Adipocyte (in vitro differentiated cells): Measurements from ENCODE around the gene ATP8B4.
"Not testable (repeated sequence)": the region's sequence is repeated elsewhere in the genome, so short reads cannot be mapped to it uniquely, and the experiment has no call there.

Source experiments
- DNase-seq: peaks from one replicate; pipeline ENCODE4 v3.0.0-alpha.2; 2015; ENCODE audit warnings: low read depth
- H3K27me3 ChIP-seq: replicated peaks from 2 replicates; pipeline ENCODE4 v1.7.0; 2013; ENCODE audit warnings: mild to moderate bottlenecking, low read length, moderate library complexity; ENCODE audit not compliant: control insufficient read depth, insufficient read depth
- H3K36me3 ChIP-seq: 2 replicates; pipeline ENCODE4 v1.7.0; 2013; ENCODE audit warnings: low read length, mild to moderate bottlenecking, moderate library complexity; ENCODE audit not compliant: control insufficient read depth, insufficient read depth, severe bottlenecking
- H3K4me1 ChIP-seq: 2 replicates; pipeline ENCODE4 v1.7.0; 2013; ENCODE audit warnings: mild to moderate bottlenecking, low read length, moderate library complexity; ENCODE audit not compliant: control insufficient read depth, insufficient read depth
- H3K4me3 ChIP-seq: 2 replicates; pipeline ENCODE4 v1.7.0; 2013; ENCODE audit warnings: mild to moderate bottlenecking, low read length, moderate library complexity
- H3K9ac ChIP-seq: 2 replicates; pipeline ENCODE4 v1.7.0; 2013; ENCODE audit warnings: mild to moderate bottlenecking, low read length, moderate library complexity
- H3K9me3 ChIP-seq: 2 replicates; pipeline ENCODE4 v1.7.0; 2013; ENCODE audit warnings: mild to moderate bottlenecking, low read length, moderate library complexity; ENCODE audit not compliant: control insufficient read depth

The ATP8B4 gene

DNA sequence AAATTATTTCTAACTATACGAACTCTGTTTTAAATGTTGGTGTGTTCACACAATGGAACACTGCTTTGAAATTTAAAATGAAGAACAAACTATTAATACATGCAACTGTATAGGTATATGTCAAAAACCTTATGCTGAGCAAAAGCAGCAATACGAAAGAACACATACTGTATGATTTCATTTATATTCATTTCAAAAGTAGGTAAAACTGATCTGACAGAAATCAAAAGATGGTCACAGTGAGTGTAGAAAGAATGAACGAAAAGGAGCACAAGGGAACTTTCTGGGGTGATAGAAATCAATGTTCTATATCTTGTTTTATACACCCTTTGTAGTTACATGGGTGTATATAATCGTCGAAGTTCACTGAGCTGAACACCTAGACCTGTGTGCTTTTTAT, 12.6 kb downstream of the ATP8B4 start:
- no peak overlapping the region for H3K9ac ChIP-seq
- H3K4me1 ChIP-seq: peaks cover 10% of the 10 kb centered on the region
- H3K36me3 ChIP-seq: no peaks in the 10 kb centered on the region
- H3K27me3 ChIP-seq: no peaks in the 10 kb centered on the region
- DNase-seq: no peak
- no peaks in the 10 kb centered on the region for H3K9me3 ChIP-seq
- H3K4me3 ChIP-seq: no peak overlapping the region

DNA sequence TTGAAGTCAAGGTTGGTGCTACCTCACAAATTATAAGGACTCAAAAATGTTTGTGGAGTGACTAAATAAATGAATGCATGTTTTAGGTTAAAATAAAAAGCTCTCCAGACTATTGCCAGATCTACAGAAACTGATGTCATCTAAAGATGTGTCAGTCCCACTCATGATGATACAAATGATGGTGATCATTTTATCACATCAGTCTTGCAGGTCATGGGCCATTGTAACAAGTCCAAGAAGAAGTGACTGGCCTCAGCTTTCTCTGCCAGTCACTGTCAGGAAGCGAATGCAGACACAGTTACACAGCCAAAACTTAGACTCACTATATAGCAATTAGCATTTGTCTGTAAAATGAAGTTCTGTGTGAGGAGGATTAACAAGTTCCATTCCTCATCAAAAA, 18.5 kb downstream of the ATP8B4 start:
- H3K9ac ChIP-seq: no peak overlapping the region
- no peaks in the 10 kb centered on the region for H3K27me3 ChIP-seq
- H3K4me1 ChIP-seq: peaks cover 11% of the 10 kb centered on the region
- H3K9me3 ChIP-seq: no peaks in the 10 kb centered on the region
- H3K36me3 ChIP-seq: no peaks in the 10 kb centered on the region
- DNase-seq: no peak
- no peak overlapping the region for H3K4me3 ChIP-seq

DNA sequence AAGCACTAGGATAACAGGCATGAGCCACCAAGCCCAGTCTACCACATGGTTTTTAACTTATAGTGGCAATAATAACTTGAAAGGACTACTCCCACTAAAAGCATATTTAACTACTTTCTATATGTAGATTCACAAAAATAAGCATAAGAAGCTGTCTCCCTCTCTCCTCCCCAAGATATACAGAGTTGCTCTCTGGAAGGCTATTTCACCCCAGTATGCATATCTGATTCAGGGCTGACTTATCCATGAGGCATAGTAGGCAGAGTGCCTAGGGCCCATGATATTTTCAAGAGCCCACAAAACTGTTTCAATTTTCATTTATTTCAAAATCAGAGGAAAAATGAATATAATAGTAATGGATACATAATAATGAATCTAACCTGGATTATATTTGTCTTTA, 20.5 kb downstream of the ATP8B4 start:
- H3K4me1 ChIP-seq: peaks cover 11% of the 10 kb centered on the region
- no peaks in the 10 kb centered on the region for H3K9me3 ChIP-seq
- no peak overlapping the region for H3K4me3 ChIP-seq
- H3K36me3 ChIP-seq: no peaks in the 10 kb centered on the region
- no peak for DNase-seq
- H3K27me3 ChIP-seq: no peaks in the 10 kb centered on the region
- H3K9ac ChIP-seq: no peak overlapping the region

DNA sequence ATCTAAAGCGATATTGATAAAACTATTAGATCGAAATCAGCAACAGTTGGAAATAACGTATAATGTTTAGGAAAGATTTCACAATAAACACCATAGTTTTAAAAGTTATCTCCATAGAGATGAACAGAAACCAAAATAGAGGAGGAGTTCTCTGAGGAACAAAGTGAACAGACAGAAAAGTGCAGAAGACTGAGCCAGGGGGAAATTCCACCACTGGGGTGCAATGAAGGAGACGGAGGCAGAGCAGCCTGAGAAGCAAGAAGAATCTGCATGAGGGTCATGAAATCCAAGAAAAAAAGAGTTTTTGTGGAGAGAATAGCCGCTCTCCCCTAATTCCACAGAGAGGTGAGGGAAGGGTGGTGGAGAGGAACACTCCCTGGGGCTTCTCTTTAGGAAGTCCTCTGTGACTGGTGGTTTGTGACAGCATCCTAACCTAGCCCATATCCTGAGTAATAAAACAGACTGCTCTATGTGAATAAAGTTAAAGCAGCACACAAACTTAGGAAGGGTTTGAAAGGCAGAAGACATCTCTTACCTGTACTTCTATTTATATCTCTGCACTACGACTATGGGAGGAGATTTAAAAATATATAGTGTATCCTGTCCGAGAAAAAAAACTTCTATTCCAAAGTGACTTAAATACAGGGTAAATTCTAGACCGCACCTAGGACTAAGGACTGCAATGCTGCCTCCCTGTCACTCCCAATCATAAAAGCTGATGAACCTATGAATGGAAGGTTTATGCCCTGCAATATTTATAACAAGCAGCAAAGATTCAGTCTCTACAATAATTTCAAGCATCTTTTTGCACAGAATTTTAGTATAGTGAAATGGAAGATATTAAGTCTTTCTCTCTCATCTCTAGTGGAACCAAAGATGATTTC, 22.9 kb downstream of the ATP8B4 start:
- no peaks in the 10 kb centered on the region for H3K27me3 ChIP-seq
- H3K4me3 ChIP-seq: no peak overlapping the region
- H3K4me1 ChIP-seq: peaks cover 11% of the 10 kb centered on the region
- no peak overlapping the region for H3K9ac ChIP-seq
- DNase-seq: no peak
- no peaks in the 10 kb centered on the region for H3K9me3 ChIP-seq
- no peaks in the 10 kb centered on the region for H3K36me3 ChIP-seq

DNA sequence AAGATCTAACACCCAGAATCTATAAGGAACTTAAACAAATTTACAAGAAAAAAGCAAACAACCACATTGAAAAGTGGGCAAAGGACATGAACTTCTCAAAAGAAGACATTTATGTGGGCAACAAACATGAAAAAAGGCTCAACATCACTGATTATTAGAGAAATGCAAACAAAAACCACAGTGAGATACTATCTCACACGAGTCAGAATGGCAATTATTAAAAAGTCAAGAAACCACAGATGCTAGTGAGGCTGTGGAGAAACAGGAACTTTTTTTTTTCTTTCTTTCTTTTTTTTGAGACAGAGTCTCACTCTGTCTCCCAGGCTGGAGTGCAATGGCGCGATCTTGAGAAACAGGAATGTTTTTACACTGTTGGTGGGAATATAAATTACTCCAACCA, 29.6 kb downstream of the ATP8B4 start:
- H3K9ac ChIP-seq: not testable (repeated sequence)

DNA sequence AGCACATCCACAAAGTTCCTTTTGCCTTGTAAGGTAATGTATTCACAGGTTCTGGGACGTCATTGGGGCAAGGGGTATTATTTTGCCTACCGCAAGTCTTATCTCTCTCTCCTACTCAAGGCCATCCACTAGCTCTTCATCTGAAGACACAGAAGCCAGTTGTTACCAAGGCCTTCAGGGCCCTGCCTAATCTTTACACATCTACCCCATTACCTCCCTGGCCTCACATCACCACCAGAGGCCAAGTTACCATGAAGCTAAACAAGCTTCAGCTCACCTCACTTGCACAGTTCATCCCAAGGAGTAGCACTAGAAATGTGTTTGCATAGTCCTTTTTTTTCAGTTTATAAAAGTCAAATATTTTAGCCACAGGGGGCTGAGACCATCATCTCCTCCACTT, 34.1 kb downstream of the ATP8B4 start:
- no peaks in the 10 kb centered on the region for H3K36me3 ChIP-seq
- no peaks in the 10 kb centered on the region for H3K9me3 ChIP-seq
- no peak overlapping the region for H3K4me3 ChIP-seq
- no peak overlapping the region for H3K9ac ChIP-seq
- H3K27me3 ChIP-seq: no peaks in the 10 kb centered on the region
- no peak for DNase-seq
- H3K4me1 ChIP-seq: peaks cover 4% of the 10 kb centered on the region

More for the DNA sequence above, 29.6 kb downstream of the ATP8B4 start:
- not testable (repeated sequence) for DNase-seq, H3K4me3 ChIP-seq, H3K9me3 ChIP-seq, H3K36me3 ChIP-seq, H3K4me1 ChIP-seq, H3K27me3 ChIP-seq

DNA sequence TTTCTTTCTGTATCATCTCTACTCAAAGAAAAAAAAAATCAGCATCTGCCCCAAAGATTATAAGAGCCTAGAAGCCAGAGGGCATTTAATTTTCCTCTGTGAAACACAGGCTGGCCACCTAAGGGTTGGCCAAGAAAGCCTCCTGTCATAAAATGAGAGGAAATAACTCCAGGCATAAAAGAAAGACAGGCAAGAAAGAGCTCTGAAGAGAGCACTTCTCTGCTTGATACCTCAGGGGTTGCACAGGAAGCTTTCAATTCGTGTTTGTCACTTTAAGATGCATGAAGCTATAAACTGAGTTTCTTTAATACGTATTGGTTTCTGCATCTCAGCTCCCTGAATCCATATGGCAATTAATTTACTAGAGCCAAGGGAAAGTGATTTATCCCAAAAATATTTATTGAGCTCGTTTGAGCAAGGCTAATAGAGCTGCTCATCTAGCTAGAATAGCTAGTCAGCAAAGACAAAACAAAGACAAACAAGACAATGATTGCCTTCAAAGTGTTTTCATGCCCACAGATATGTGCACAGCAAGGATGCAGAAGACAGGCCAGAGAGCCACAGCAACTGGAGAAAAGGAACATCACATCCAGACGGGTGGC, 35.5 kb downstream of the ATP8B4 start:
- Histone ChIP-seq H3K27me3 (no peaks in the 10 kb centered on the region), H3K4me1 (peaks cover 4% of the 10 kb centered on the region), H3K4me3 (no peak overlapping the region), H3K36me3 (no peaks in the 10 kb centered on the region), H3K9ac (no peak overlapping the region), H3K9me3 (no peaks in the 10 kb centered on the region)
- DNase-seq: no peak

DNA sequence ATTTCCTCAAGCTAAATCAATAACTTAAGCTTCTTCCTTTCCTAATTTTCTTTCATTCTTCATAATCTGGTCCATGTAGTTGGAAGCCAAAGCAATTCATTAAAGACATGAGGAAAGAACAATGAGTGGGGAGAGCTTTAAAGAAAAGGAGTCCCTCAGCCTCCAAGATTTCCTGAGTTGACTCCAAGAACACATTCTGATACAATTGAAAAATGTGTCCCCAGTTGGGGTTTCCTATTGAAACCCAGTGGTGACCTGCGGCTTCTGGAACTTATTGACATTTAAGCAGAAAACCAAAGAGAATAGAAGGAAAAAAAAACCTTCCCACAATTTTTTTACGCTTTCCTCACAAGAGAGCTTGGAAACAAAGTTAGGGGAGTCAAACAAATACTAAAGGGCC, 37.0 kb downstream of the ATP8B4 start:
- Histone ChIP-seq H3K9me3 (no peaks in the 10 kb centered on the region), H3K36me3 (no peaks in the 10 kb centered on the region), H3K27me3 (no peaks in the 10 kb centered on the region), H3K4me3 (no peak overlapping the region), H3K9ac (no peak overlapping the region), H3K4me1 (peaks cover 9% of the 10 kb centered on the region)
- no peak for DNase-seq

DNA sequence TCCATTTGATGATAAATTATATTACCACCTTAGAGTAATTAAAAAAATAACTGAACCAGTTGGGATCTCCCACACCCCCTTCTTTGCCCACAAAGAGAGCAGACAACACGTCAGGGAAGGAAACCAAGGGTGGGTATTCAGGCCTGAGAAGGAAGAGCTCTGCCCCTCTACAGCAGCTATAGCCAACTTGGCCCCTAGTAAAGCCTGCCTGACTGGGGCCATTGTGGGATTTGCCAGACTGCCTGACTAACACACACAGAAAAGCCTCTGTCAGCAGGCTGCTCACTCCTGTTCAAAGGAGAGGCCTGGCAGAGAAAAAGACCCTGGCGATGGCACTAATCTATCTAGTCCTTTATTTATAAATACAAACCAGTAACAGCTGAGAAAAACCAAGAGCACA, 41.4 kb downstream of the ATP8B4 start:
- H3K4me3 ChIP-seq: no peak overlapping the region
- no peak overlapping the region for H3K9ac ChIP-seq
- peaks cover 4% of the 10 kb centered on the region for H3K4me1 ChIP-seq
- H3K36me3 ChIP-seq: no peaks in the 10 kb centered on the region
- H3K27me3 ChIP-seq: no peaks in the 10 kb centered on the region
- H3K9me3 ChIP-seq: no peaks in the 10 kb centered on the region
- DNase-seq: no peak

DNA sequence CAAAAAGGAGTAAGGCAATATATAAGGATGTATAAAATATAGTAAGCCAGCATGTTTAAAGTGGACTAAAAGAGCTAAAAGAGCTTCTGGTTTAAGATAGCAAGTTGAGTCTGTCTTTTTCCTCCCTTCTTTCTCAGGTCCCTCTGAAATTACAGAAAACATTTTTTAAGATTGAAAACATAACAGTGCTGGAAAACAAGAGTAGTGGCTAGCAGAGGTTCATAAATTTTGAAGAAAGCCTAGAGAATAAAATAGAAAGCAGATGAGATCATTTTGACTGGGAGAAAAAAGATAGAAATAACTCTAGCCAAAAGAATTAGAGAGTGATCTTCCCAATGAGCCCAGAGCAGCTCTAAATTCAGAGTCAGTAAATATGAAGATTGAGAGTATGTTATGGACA, 41.9 kb downstream of the ATP8B4 start:
- Histone ChIP-seq H3K9me3 (no peaks in the 10 kb centered on the region), H3K36me3 (no peaks in the 10 kb centered on the region), H3K4me3 (no peak overlapping the region), H3K4me1 (peaks cover 4% of the 10 kb centered on the region), H3K27me3 (no peaks in the 10 kb centered on the region), H3K9ac (no peak overlapping the region)
- DNase-seq: no peak

DNA sequence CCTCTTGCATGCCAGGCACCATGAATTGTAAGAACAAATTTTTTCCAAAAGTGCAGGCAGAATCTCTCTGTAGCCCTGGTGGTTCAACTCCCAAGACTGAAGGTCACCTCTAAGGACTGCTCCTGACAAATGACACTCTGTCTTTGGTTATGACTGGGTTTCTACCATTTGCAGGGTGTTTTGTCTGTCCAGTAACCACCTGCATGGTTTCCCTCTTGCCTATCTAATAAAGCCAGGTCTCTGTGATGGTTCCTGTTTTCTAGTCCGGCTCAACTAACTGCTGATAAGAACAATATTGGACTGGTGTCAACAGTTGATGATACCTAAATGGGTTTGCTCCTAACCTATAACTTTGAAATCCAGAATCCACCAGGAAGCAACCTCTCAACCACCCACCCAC, 43.7 kb downstream of the ATP8B4 start:
- Histone ChIP-seq H3K4me3 (no peak overlapping the region), H3K9ac (no peak overlapping the region), H3K27me3 (no peaks in the 10 kb centered on the region), H3K36me3 (no peaks in the 10 kb centered on the region), H3K9me3 (no peaks in the 10 kb centered on the region), H3K4me1 (peaks cover 4% of the 10 kb centered on the region)
- DNase-seq: no peak
